ENCODE results near the gene SULT1C4. TPM values are rescaled to one million over a fixed set of nuclear protein-coding genes. Genes with fewer than 3 reads are reported as not detected.

The SULT1C4 gene
- total and polyA plus RNA-seq, 2 of the 8 experiments (the other 6 are each of a cell fraction or from before 2014, with no cell fraction given), result 1.5 to 2.1 TPM

DNA sequence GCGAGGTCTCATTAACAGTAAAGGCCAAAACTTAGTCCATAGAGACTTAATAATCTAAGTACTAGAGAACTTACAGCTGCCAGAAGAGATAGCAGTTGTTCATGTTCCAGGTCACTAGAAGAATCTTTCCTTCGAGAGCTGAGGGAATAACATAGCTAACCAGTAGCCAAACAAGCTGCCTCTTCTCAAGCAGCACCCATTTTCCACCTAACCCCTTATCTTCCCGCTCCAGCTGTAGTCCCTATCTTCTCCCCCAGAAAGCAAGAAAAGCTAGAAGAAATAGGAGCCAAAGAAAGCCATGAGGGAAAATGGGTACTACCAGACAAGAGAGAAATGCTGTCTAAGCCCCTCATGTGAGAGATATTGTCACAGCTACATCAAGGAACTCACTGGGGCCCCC lies 24.0 kb downstream of the SULT1C4 start:
- peaks cover 24 to 29% of the 10 kb centered on the region in 2 experiments for H3K9me3 ChIP-seq (ENCODE audit: insufficient read depth in 2 of 2, low read depth in 1 of 2, low read length in 1 of 2)
- H3K36me3 ChIP-seq (ENCODE audit: control insufficient read depth in 2 of 4, insufficient read depth in 4 of 4, low read length in 3 of 4), result peaks cover 0 to 5% (median 0%) of the 10 kb centered on the region in 4 experiments; a peak in 2 of 8 replicates
- no peaks in the 10 kb centered on the region; the same call in 1 of the 2 replicates for H3K23me2 ChIP-seq (ENCODE audit: low read depth, low read length)
- no peak overlapping the region for H2BK15ac ChIP-seq (ENCODE audit: low read length)
- H4K20me1 ChIP-seq (replicated peaks in 1 of 2; ENCODE audit: control insufficient read depth in 1 of 2, insufficient read depth in 2 of 2, low read length in 2 of 2), result no peaks in the 10 kb centered on the region
- H3K27me3 ChIP-seq (replicated peaks in 1 of 4; ENCODE audit: control insufficient read depth in 3 of 4, extremely low read depth in 1 of 4, insufficient read depth in 3 of 4, low read length in 3 of 4), result no peaks in the 10 kb centered on the region
- no peak overlapping the region; the same call in 1 of the 2 replicates for H2BK5ac ChIP-seq (ENCODE audit: low read depth, low read length)
- 91% methylated on average over 3 of the region's 3 CpGs; no CpG with 5 or more reads in 1 of the 2 experiments for WGBS, 2 experiments (ENCODE audit: extremely low coverage in 1 of 2, insufficient coverage in 1 of 2, insufficient read length in 1 of 2, insufficient replicate concordance in 2 of 2, low coverage in 1 of 2, low lambda C conversion rate in 2 of 2, missing lambda C conversion rate in 1 of 2)
- ChIA-PET POLR2A (ENCODE audit: partially characterized antibody) (interaction anchor here (0.8 kb wide), 1 partner anchor 20 kb away, joined by 3 read pairs; no protein-coding TSS in a partner anchor), CTCF (ENCODE audit: partially characterized antibody) (interaction anchor here (1.1 to 1.6 kb wide), 4 partner anchors 11 to 183 kb away, joined by 3 to 5 read pairs (median 4); no protein-coding TSS in a partner anchor)
- no peak overlapping the region for H2BK120ac ChIP-seq (replicated peaks; ENCODE audit: low read depth, low read length)
- 0 out of 2 replicates have a peak overlapping the region, but pooled peaks have one; percentile 3 for H2BK12ac ChIP-seq (ENCODE audit: low read depth, low read length)
- H2BK20ac ChIP-seq (ENCODE audit: low read length), result no peak overlapping the region; the same call in 1 of the 2 replicates
- H3K18ac ChIP-seq (ENCODE audit: extremely low read depth, low read length), result no peak overlapping the region
- no peak overlapping the region for H3K56ac ChIP-seq (replicated peaks; ENCODE audit: insufficient read length, low read depth, low read length)
- no peak overlapping the region for H3K4me3 ChIP-seq (ENCODE audit: extremely low read depth in 1 of 4, insufficient read depth in 2 of 4, low read depth in 3 of 4, low read length in 4 of 4)
- no peak overlapping the region; the same call in 1 of the 2 replicates for H2AK5ac ChIP-seq (ENCODE audit: low read depth, low read length)
- H3K23ac ChIP-seq (ENCODE audit: insufficient read length), result no peak overlapping the region
- no peak overlapping the region for H4K8ac ChIP-seq (ENCODE audit: extremely low read depth, insufficient read depth, low read length)
- no peak overlapping the region for H4K91ac ChIP-seq (replicated peaks; ENCODE audit: insufficient read length, low read length)
- H3K79me1 ChIP-seq (ENCODE audit: low read depth, low read length), result no peaks in the 10 kb centered on the region
- TF ChIP-seq TAF1 (IDR thresholded peaks at IDR 0.05; ENCODE audit: low read depth, low read length) (no peak), TBP (IDR thresholded peaks at IDR 0.05; ENCODE audit: low read depth, low read length) (no peak), SP2 (IDR thresholded peaks at IDR 0.05; ENCODE audit: low read length) (no peak), SUZ12 (IDR thresholded peaks at IDR 0.05; ENCODE audit: low read length) (no peak), EGR1 (IDR thresholded peaks at IDR 0.05; ENCODE audit: borderline replicate concordance, low read depth, low read length) (no peak), SP1 (IDR thresholded peaks at IDR 0.05; ENCODE audit: low read depth, low read length) (no peak), BACH1 (IDR thresholded peaks at IDR 0.05; ENCODE audit: low read length) (no peak), POLR2A (IDR thresholded peaks at IDR 0.05; ENCODE audit: control extremely low read depth in 1 of 2, low read depth in 2 of 2, low read length in 2 of 2) (no peak), MAFK (IDR thresholded peaks at IDR 0.05; ENCODE audit: low read depth, low read length) (no peak), TEAD4 (IDR thresholded peaks at IDR 0.05; ENCODE audit: low read depth, low read length) (no peak), CREB1 (IDR thresholded peaks at IDR 0.05) (no peak)
- TF ChIP-seq, protein P1, sequence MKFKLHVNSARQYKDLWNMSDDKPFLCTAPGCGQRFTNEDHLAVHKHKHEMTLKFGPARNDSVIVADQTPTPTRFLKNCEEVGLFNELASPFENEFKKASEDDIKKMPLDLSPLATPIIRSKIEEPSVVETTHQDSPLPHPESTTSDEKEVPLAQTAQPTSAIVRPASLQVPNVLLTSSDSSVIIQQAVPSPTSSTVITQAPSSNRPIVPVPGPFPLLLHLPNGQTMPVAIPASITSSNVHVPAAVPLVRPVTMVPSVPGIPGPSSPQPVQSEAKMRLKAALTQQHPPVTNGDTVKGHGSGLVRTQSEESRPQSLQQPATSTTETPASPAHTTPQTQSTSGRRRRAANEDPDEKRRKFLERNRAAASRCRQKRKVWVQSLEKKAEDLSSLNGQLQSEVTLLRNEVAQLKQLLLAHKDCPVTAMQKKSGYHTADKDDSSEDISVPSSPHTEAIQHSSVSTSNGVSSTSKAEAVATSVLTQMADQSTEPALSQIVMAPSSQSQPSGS (IDR thresholded peaks at IDR 0.05; ENCODE audit: low read length), result no peak
- TF ChIP-seq, protein P2, sequence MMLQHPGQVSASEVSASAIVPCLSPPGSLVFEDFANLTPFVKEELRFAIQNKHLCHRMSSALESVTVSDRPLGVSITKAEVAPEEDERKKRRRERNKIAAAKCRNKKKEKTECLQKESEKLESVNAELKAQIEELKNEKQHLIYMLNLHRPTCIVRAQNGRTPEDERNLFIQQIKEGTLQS (IDR thresholded peaks at IDR 0.05; ENCODE audit: insufficient read depth, low read depth, low read length), result no peak
- no peak for DNase-seq (ENCODE audit: low read depth in 1 of 2, low spot score in 2 of 2)
- no peak overlapping the region for H3K9ac ChIP-seq (replicated peaks in 1 of 4; ENCODE audit: extremely low read depth in 1 of 4, low read depth in 3 of 4, low read length in 3 of 4)
- no peak overlapping the region for H2AFZ ChIP-seq (ENCODE audit: low read length)
- no peak overlapping the region for H3K27ac ChIP-seq (ENCODE audit: low read depth, low read length)
- no peak overlapping the region for H4K5ac ChIP-seq (ENCODE audit: insufficient read length, low read depth, low read length)
- H3K4ac ChIP-seq (replicated peaks; ENCODE audit: insufficient read length, low read depth, low read length), result no peak overlapping the region
- no peak overlapping the region for H3K14ac ChIP-seq (ENCODE audit: insufficient read length)
- H3K4me2 ChIP-seq (ENCODE audit: insufficient read depth in 1 of 2, low read depth in 2 of 2, low read length in 2 of 2), result no peak overlapping the region
- no peaks in the 10 kb centered on the region for H3K79me2 ChIP-seq (ENCODE audit: control insufficient read depth in 1 of 2, insufficient read depth in 2 of 2, low read length in 2 of 2)
- H3K4me1 ChIP-seq (replicated peaks in 1 of 4; ENCODE audit: control insufficient read depth in 3 of 4, insufficient read depth in 4 of 4, low read length in 3 of 4), result peaks cover 0 to 10% (median under 1%) of the 10 kb centered on the region in 4 experiments; a peak in 1 of 7 replicates
- no peak for FAIRE-seq

All from H1 (cell line).